ENCODE data around the gene TOM1L2.

Gene TOM1L2

DNA sequence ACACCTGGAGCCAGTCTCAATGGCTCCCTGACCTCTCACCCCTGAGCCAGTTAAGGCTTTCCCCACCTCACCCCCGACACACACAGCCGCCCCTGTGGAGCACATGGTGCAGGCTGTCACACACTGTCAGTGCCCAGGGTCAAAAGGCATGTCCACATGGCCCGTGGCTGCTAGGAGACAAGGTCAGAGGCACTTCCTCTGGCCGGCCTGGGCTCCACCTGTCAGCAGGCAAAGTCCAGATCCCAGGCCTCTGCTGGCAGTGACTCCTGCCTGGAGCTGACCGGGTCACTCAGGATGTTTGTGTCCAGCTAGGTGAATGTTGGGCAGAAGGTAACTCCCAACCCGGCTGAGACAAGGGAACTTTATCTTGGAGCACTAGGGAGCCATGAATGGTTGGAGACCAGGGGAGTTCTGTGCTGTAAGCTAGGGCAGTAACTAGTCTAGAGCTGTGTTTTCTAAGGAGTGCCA is 141.4 kb downstream of the TOM1L2 start:
- DNase-seq = no peak

GRCh38 chr17:17830269-17830567 is 142.0 kb downstream of the TOM1L2 start:
- DNase-seq = no peak

DNA sequence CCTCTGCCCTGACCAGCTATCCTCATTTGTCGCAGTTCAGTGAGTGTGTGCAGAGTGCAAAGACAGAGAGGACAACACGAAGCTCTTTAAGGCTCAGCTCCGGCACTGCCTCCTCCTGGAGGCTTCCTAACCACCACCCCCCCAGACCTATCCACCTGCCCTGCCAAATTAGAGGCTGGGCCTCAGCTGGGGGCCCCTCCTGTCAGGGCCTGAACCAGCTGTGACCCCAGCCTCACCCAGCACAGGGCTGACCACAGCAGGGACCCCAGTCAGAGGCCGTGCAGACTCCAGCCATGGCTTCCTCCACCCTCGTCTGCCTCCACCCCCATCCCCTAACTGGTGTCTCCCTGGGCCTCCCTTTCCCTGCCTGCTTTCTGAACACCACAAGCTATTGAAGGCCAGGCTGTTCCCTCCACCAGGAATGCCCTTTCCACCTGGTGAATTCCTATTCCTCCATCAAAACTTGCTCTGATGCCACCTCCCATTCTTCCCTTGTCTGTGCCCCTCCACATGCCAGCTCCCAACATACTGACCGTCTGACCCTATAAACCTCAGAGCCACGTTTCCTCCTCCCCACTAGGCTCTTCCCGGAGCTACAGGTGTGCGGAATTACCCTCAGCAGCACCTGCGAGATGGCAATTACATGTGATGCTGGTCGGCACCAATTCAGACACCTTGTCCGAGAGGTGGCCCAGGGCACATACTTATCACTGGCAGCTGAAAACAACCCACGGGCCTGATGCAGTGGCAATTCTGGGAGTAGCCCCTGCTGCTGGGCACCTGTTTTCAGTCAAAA is 144.2 kb downstream of the TOM1L2 start:
- DNase-seq = no peak

GRCh38 chr17:17826942-17827785 is 145.0 kb downstream of the TOM1L2 start:
- no peak for DNase-seq

GRCh38 chr17:17826342-17826713 is 145.9 kb downstream of the TOM1L2 start:
- DNase-seq = no peak

- no peak for DNase-seq
Observed at GRCh38 chr17:17824783-17825614, 147.2 kb downstream of the TOM1L2 start.

DNA sequence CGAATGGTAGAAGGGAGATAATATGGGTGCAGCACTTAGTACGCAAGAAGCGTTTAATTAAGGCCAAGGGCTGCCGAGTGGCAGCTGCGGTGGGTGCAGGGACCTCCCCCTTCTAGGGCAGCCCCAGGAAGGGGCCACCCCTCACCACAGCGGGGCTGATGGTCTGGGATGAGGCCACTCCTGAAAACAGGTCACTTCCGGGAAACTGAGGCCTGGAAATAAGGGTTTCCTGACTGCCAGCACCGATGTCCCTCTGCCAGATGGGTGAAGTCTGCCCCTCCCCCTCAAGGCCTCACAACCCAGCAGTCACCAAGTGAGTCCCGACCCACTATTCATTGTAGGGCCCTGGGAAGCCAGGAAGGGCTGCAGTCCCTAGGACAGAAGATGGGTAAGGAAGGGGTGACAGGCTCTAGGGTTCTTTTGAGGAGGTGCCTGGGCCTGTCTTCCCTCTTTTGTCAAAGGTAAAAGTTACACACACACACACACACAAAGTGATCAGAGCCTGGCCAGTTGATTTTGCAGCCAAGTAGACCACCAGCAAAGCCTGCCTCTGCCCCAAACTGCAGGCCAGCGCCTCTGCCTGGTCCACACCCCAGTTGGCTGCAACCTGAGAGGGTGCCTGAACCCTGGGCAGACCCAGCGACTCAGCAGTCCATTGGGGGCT is 147.9 kb downstream of the TOM1L2 start:
- DNase-seq = no peak

- peak; percentile 71 for DNase-seq
Observed at GRCh38 chr17:17823433-17824118, 148.6 kb downstream of the TOM1L2 start.

- no peak for DNase-seq
Observed at GRCh38 chr17:17822616-17823015, 149.6 kb downstream of the TOM1L2 start.

- no peak for DNase-seq
Observed at GRCh38 chr17:17822189-17822588, 150.0 kb downstream of the TOM1L2 start.

DNA sequence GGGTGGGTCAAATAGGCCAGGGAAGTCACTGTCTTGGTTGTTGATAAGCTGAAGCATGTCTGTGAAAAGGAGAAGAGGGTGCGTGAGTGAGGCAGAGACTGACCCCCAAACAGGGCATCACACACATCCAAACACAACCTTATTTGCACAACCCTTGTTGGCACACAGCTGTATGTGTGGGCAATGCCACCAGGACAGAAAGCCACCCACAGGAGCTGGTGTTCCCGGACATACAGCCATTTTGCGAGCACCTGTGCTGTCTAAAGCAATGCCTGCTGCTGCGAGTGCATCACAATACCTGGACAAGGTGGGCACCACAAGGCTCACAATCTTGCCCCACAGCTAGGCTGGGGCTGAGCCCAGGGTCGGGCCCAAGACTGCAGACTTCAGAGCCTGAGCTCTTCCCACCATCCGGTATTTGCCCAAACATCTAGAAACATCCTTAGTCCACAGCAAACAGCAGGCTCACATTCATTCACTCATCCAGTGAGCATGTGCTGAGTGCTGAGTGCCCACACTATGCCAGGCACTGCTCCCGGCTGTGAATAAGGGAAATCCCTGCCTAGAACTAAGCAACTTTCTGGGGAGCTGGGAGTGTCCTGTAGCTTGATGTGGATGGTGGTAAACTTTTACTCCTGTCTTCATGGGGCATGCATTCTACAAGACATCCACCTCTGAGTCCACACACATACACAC is 151.6 kb downstream of the TOM1L2 start:
- DNase-seq = no peak

DNA sequence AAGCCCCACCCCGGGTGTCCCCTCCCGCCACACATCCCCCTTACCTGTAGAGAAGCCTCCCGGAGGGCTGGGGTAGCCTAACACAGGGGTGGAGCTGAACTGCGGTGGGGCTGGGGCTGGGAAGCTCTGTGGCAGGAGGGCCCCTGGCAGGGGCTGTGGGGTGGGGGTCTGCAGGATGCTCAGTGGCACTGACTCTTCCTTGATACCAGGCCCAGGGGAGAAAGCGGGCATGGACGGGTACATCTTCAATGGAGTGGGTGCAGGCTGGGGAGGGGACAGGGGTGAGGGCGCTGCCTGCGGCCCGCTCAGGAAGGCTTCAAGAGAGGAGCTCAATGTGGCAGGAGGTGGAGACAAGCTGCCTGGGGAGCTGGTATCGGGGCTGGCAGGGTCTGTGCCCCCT is 152.2 kb downstream of the TOM1L2 start:
- no peak for DNase-seq

- DNase-seq = peak; percentile 59
Observed at GRCh38 chr17:17819561-17819995, 152.6 kb downstream of the TOM1L2 start.

- DNase-seq = no peak
Observed at GRCh38 chr17:17819111-17819510, 153.1 kb downstream of the TOM1L2 start.

GRCh38 chr17:17818088-17818526 is 154.1 kb downstream of the TOM1L2 start:
- no peak for DNase-seq

DNA sequence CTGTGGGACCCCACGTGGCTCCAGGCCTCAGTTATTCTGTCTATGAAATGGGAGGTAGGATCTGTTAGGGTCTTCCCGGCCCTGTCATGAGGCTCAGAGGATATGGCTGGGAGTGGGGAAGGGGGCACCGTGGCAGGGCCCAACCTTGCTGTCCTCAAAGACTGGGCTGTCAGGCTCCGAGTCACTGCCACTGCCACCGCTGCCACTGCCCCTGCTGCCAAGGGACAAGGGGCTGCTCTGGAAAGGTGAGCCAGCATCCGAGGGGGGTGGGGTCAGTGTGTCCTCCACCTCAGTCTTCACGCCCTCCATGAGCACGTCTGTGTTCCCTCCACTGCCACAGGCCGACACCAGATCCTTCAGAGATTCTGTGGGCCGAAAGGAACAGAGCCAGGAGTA is 154.7 kb downstream of the TOM1L2 start:
- DNase-seq = no peak

GRCh38 chr17:17816831-17817551 is 155.2 kb downstream of the TOM1L2 start:
- no peak for DNase-seq

- no peak for DNase-seq
Observed at GRCh38 chr17:17816240-17816814, 155.9 kb downstream of the TOM1L2 start.

DNA sequence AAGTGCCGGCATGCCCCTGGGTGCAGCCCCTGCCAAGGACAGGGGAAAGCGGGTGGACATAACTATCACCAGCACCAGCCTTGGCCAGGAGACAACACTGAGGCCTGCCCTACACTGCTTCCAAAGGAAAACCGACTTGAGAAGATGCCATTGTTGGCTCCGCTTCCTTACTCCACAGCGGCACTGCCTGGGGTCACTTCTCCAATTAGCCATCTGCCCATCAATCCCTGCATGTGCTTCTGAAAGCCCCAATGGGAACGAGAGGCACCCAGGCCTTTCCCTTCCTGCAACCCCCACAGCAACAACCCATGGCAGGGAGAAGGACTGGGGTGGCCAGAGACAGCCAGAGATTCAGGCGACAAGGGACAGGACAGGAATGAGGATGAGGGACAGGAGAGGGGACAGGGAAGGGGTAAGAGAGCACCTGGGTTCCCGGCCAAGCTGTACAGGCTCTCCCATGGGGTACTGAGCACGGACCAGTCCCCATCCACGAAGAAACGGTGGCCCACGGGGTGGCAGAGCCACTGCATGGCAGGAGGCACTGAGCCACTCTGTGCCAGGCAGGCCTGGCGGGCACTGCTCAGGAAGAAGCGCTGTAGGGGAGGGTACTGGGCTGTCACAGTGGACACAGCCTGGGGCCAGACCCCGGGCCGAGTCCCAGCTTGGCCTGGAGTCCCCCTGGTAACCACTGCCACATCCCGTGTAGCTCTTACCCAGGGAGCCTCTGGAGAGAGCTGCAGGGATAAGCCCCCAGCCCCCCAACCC is 156.6 kb downstream of the TOM1L2 start:
- DNase-seq = no peak

- DNase-seq = no peak
Observed at GRCh38 chr17:17815062-17815406, 157.2 kb downstream of the TOM1L2 start.

Data from activated CD8-positive, alpha-beta memory T cell treated with anti-CD3 and anti-CD28 coated beads, Interleukin-2, amount 50 U/mL, for 4 hours (primary cell).